Sigmoid colon (tissue), 7 donors: Measurements from ENCODE around the gene SIPA1. TPM values are rescaled to one million over a fixed set of nuclear protein-coding genes. Genes with fewer than 3 reads are reported as not detected.

ENCODE experiments used
- DNase-seq: peaks from one replicate; pipeline ENCODE4 v3.0.0-alpha.2; 2019
- H3K27ac ChIP-seq, 4 donors: fragments of 200-600 bp; sonication (generic); one replicate each; pipeline ENCODE4 v1.5.1; 2016 to 2019; ENCODE audit warnings: mild to moderate bottlenecking in 1 of 4
- H3K27me3 ChIP-seq, 3 donors: fragments of 200-600 bp; sonication (generic); one replicate each; pipeline ENCODE4 v1.5.1; 2019; ENCODE audit warnings: mild to moderate bottlenecking in 1 of 3
- H3K36me3 ChIP-seq, 4 donors: fragments of 200-600 bp; sonication (generic); one replicate each; pipeline ENCODE4 v1.5.1; 2016 to 2019
- H3K4me1 ChIP-seq, 4 donors: fragments of 200-600 bp; sonication (generic); one replicate each; pipeline ENCODE4 v1.5.1; 2017 to 2019
- H3K4me3 ChIP-seq, 4 donors: fragments of 200-600 bp; sonication (generic); one replicate each; pipeline ENCODE4 v1.5.1; 2017 to 2019; ENCODE audit warnings: mild to moderate bottlenecking in 2 of 4, moderate library complexity in 1 of 4
- H3K9me3 ChIP-seq, 4 donors: fragments of 200-600 bp in 3 of 4; sonication (generic) in 3 of 4; one replicate each; pipeline versions ENCODE4 v1.5.1 to v1.6.1; 2013 to 2019
- CTCF ChIP-seq, 4 experiments: fragments of 450-650 bp in 3 of 4; fragments of 200-600 bp in 1 of 4; IDR thresholded peaks; one replicate each; pipeline ENCODE4 v1.5.1; 2016 to 2019; ENCODE audit warnings: antibody characterized with exemption in 4 of 4, mild to moderate bottlenecking in 3 of 4, moderate library complexity in 2 of 4
- EP300 ChIP-seq, 4 donors: sonication (generic); formaldehyde crosslinking; IDR thresholded peaks; one replicate each; pipeline ENCODE4 v1.6.1; 2017; ENCODE audit warnings: antibody characterized with exemption in 4 of 4
- POLR2A ChIP-seq, 2 donors: fragments of 450-650 bp; IDR thresholded peaks; one replicate each; pipeline ENCODE4 v1.6.1; 2016; ENCODE audit warnings: antibody characterized with exemption in 2 of 2, mild to moderate bottlenecking in 2 of 2, moderate library complexity in 2 of 2
- POLR2AphosphoS5 ChIP-seq, 4 donors: sonication (generic); formaldehyde crosslinking; IDR thresholded peaks; one replicate each; pipeline ENCODE4 v1.6.1; 2017; ENCODE audit warnings: antibody characterized with exemption in 4 of 4
- WGBS, 2 donors: extraction: QIAGEN DNeasy Blood & Tissue Kit; methylation state at CpG; one replicate each; pipeline ENCODE4 v1.1.7; 2013; 5-methylcytosine and 5-hydroxymethylcytosine counted together
- intact Hi-C: fragments of 100-400 bp; cut with DNase I; formaldehyde crosslinking; loops from one replicate; pipeline ENCODE4 v1.15.1; 2023
- polyA plus RNA-seq, 3 donors: library from polyadenylated mRNA; stranded (reverse); fragments of 200-250 nt; gene quantifications; one replicate each; pipeline ENCODE4 v1.2.3, GENCODE V29; 2013
- total RNA-seq, 4 donors: library from RNA; depleted of rRNA; stranded (reverse); fragments of >200 nt; gene quantifications; one replicate each; pipeline ENCODE4 v1.1.0, GENCODE V29; 2016
- donor health status: healthy with polysubstance abuse.
- donor health status: Bipolar disorder and iron deficiency.
- donor health status: healthy.

Gene SIPA1
- total and polyA plus RNA-seq, 7 donors: 19.9 to 53.6 (median 30.7) TPM

DNA sequence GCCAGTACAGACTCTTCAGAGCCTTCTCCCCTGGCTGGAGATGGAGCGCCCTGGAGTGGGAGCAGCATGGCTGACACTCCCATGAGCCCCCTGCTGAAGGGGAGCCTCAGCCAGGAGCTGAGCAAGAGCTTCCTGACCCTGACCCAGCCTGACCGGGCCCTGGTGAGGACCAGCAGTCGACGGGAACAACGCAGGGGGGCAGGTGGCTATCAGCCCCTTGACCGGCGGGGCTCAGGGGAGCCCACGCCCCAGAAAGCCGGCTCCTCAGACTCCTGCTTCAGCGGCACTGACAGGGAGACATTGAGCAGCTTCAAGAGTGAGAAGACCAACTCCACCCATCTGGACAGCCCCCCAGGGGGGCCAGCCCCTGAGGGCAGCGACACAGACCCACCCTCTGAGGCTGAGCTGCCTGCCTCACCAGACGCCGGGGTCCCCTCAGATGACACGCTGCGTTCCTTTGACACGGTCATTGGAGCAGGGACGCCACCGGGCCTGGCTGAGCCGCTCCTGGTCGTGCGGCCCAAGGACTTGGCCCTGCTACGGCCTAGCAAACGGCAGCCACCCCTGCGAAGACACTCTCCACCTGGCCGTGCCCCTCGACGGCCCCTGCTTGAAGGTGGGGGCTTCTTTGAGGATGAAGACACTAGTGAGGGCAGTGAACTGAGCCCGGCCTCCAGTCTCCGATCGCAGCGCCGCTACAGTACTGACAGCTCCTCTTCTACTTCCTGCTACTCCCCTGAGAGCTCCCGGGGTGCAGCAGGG is 19.7 kb upstream of the SIPA1 start:
- no peak for TF ChIP-seq POLR2A (IDR thresholded peaks at IDR 0.05)
- no peak for TF ChIP-seq CTCF (IDR thresholded peaks at IDR 0.05)
- no peak for TF ChIP-seq POLR2AphosphoS5 (IDR thresholded peaks at IDR 0.05)
- TF ChIP-seq EP300 (IDR thresholded peaks at IDR 0.05): no peak
- no peak for DNase-seq
- WGBS, 2 donors: 95 to 96% methylated on average over 33 of the region's 33 CpGs
- Histone ChIP-seq H3K27me3 (no peaks in the 10 kb centered on the region), H3K9me3 (no peaks in the 10 kb centered on the region), H3K4me1 (peaks cover 0 to 30% (median 22%) of the 10 kb centered on the region in 4 donors), H3K36me3 (peaks cover 34 to 61% (median 43%) of the 10 kb centered on the region in 4 donors), H3K27ac (no peak overlapping the region), H3K4me3 (no peak overlapping the region)
- intact Hi-C loops: loop anchor here (10.0 kb wide), 1 partner anchor 503 kb away; the partner anchor contains the start of genes TM7SF2 and ZNHIT2

DNA sequence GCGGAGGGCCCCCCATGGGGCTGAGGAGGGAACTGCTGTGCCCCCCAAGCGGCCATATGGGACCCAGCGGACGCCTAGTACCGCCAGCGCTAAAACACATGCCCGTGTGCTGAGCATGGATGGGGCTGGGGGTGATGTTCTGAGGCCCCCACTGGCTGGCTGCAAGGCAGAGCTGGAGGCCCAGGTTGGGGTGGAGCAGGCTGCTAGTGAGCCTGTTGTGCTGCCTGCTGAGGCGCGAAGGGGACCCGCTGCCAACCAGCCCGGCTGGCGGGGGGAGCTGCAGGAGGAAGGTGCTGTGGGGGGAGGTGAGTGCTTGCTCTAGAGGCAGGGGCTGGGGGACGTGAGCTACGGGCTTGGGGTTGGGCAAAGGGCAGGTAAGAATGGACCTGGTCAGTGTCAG is 19.1 kb upstream of the SIPA1 start:
- Histone ChIP-seq H3K4me3 (no peak overlapping the region), H3K4me1 (peaks cover 0 to 24% (median 18%) of the 10 kb centered on the region in 4 donors), H3K36me3 (peaks cover 34 to 67% (median 46%) of the 10 kb centered on the region in 4 donors), H3K27ac (no peak overlapping the region), H3K9me3 (no peaks in the 10 kb centered on the region), H3K27me3 (no peaks in the 10 kb centered on the region)
- WGBS, 2 donors: 95% methylated on average over 14 of the region's 14 CpGs
- intact Hi-C loops: loop anchor here (10.0 kb wide), 1 partner anchor 504 kb away; the partner anchor contains the start of genes TM7SF2 and ZNHIT2
- DNase-seq: no peak
- TF ChIP-seq CTCF (IDR thresholded peaks at IDR 0.05): no peak
- TF ChIP-seq EP300 (IDR thresholded peaks at IDR 0.05): no peak
- no peak for TF ChIP-seq POLR2AphosphoS5 (IDR thresholded peaks at IDR 0.05)

- H3K4me1 ChIP-seq: peaks cover 0 to 22% (median 18%) of the 10 kb centered on the region in 4 donors
- no peak for DNase-seq
- H3K27me3 ChIP-seq: no peaks in the 10 kb centered on the region
- H3K9me3 ChIP-seq: no peaks in the 10 kb centered on the region
- H3K27ac ChIP-seq: no peak overlapping the region
- no peak overlapping the region for H3K4me3 ChIP-seq
- H3K36me3 ChIP-seq: peaks cover 36 to 73% (median 50%) of the 10 kb centered on the region in 4 donors
- intact Hi-C loops: loop anchor here (10.0 kb wide), 1 partner anchor 505 kb away; the partner anchor contains the start of genes TM7SF2 and ZNHIT2
- TF ChIP-seq CTCF (IDR thresholded peaks at IDR 0.05): no peak
- no peak for TF ChIP-seq POLR2A (IDR thresholded peaks at IDR 0.05)
- 94 to 96% methylated on average over 29 of the region's 29 CpGs for WGBS, 2 donors
Observed at GRCh38 chr11:65619281-65619928, 18.5 kb upstream of the SIPA1 start.

GRCh38 chr11:65620666-65621065 is 17.2 kb upstream of the SIPA1 start:
- no peaks in the 10 kb centered on the region for H3K27me3 ChIP-seq
- H3K4me3 ChIP-seq: no peak overlapping the region
- no peak for DNase-seq
- peaks cover 0 to 20% (median 16%) of the 10 kb centered on the region in 4 donors for H3K4me1 ChIP-seq
- intact Hi-C loops: loop anchor here (10.0 kb wide), 1 partner anchor 194 kb away; no protein-coding TSS in a partner anchor
- WGBS, 2 donors: 94% methylated on average over 19 of the region's 19 CpGs
- TF ChIP-seq CTCF (IDR thresholded peaks at IDR 0.05) (no peak), EP300 (IDR thresholded peaks at IDR 0.05) (no peak), POLR2AphosphoS5 (IDR thresholded peaks at IDR 0.05) (no peak), POLR2A (IDR thresholded peaks at IDR 0.05) (no peak)
- no peak overlapping the region for H3K27ac ChIP-seq
- no peaks in the 10 kb centered on the region for H3K9me3 ChIP-seq
- H3K36me3 ChIP-seq: peaks cover 43 to 86% (median 62%) of the 10 kb centered on the region in 4 donors
